Spleen (tissue), 7 donors: ENCODE data around the gene RASSF6.

Experiments used
- CTCF ChIP-seq, 11 experiments: fragments of 200-600 bp in 7 of 11; fragments of 450-650 bp in 4 of 11; sonication (generic) in 4 of 11; IDR thresholded peaks in 8 of 11; conservative IDR thresholded peaks in 3 of 11; 1 replicate in 7 of 11; 2 replicates in 4 of 11; pipeline versions ENCODE4 v1.4.0 to v1.8.0; 2016 to 2021; ENCODE audit warnings: antibody characterized with exemption in 11 of 11, inconsistent platforms in 4 of 11, mild to moderate bottlenecking in 1 of 11
- POLR2A ChIP-seq, 3 donors: fragments of 450-650 bp; IDR thresholded peaks; one replicate each; pipeline ENCODE4 v1.5.1; 2017; ENCODE audit warnings: antibody characterized with exemption in 3 of 3, mild to moderate bottlenecking in 1 of 3
- POLR2AphosphoS5 ChIP-seq, 3 donors: sonication (generic); formaldehyde crosslinking; IDR thresholded peaks; one replicate each; pipeline ENCODE4 v1.5.1; 2017; ENCODE audit warnings: antibody characterized with exemption in 3 of 3
- donor health status: DM: no; HTN: no; CAD: no; lungs with moderate emphysema.
- donor health status: DM: no; HTN: no; CAD: no.
- donor health status: DM: no; HTN: no; CAD: no.

- TF ChIP-seq CTCF (IDR thresholded peaks at IDR 0.05 in 8 of 11, conservative IDR thresholded peaks at IDR 0.05 in 3 of 11) = peak in 7 of 11 experiments; percentile 29 to 50 (median 40)
- no peak for TF ChIP-seq POLR2AphosphoS5 (IDR thresholded peaks at IDR 0.05)
- no peak for TF ChIP-seq POLR2A (IDR thresholded peaks at IDR 0.05)
Observed at GRCh38 chr4:73662709-73663546, 42.7 kb upstream of the RASSF6 start.
